ENCODE data around the gene GDF9.
A peak's percentile ranks its signal among the peaks of the same experiment; 100 is the strongest.

GDF9 gene

DNA sequence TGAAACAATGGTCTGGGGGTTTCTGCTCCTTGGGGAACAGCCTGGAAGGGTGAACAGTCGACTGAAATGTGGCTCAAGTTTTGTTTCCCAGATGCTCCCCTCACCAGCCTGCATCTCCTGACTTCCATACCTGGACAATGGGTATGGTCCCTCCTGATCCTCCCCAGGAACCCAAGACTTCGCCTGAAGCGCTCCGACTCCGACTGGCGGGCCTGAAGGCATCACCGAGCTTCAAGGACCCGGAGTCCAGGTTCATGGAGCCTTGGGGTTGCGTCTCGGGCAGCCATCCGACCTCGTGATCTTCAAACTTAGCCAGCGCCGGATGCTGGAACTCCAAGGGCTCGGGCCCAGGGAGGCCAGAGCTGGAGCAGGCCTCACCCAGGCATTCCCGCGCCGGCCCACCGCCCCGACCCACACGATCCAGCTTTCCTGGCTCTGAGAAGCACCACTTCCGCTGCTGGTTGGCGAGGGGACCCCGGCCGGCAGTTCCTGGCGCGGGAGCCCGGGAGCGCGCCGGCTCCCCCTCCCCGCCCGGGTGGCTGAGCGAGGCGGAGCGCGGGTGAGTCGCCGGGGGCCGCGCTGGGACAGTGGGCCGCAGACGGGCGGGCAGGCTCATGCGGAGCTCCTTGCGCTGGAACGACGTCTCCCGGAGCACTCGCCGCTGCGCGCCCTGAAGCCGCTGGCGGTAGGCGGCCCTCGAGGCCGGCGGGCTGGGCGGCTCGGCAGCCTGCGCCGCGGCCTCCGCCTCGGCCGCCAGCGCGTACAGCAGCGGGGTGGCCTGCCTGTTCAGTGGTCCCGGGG lies 41.0 kb downstream of the GDF9 start:
- Histone ChIP-seq H3K4me3 (ENCODE audit: low read depth in 1 of 2, low read length in 2 of 2) (no peak overlapping the region), H3K9ac (ENCODE audit: low read length) (no peak overlapping the region), H3K27ac (ENCODE audit: low read depth, low read length) (no peak overlapping the region), H3K27me3 (ENCODE audit: control insufficient read depth in 1 of 2, insufficient read depth in 2 of 2, low read length in 2 of 2) (peaks cover 5 to 23% of the 10 kb centered on the region in 2 donors), H3K9me3 (ENCODE audit: low read length) (no peaks in the 10 kb centered on the region), H3K4me1 (ENCODE audit: insufficient read depth, low read length) (peaks cover 6% of the 10 kb centered on the region), H3K36me3 (ENCODE audit: insufficient read depth, low read length) (no peaks in the 10 kb centered on the region)

- Histone ChIP-seq H3K9me3 (ENCODE audit: low read length) (no peaks in the 10 kb centered on the region), H3K27me3 (ENCODE audit: control insufficient read depth in 1 of 2, insufficient read depth in 2 of 2, low read length in 2 of 2) (peaks cover 5 to 31% of the 10 kb centered on the region in 2 donors), H3K9ac (ENCODE audit: low read length) (no peak overlapping the region), H3K4me1 (ENCODE audit: insufficient read depth, low read length) (peaks cover 10% of the 10 kb centered on the region), H3K27ac (ENCODE audit: low read depth, low read length) (no peak overlapping the region), H3K36me3 (ENCODE audit: insufficient read depth, low read length) (no peaks in the 10 kb centered on the region), H3K4me3 (ENCODE audit: low read depth in 1 of 2, low read length in 2 of 2) (no peak overlapping the region)
Measured at GRCh38 chr5:132824426-132824825, 41.8 kb downstream of the GDF9 start.

GRCh38 chr5:132823481-132824050 lies 42.7 kb downstream of the GDF9 start:
- Histone ChIP-seq H3K27ac (ENCODE audit: low read depth, low read length) (no peak overlapping the region), H3K9me3 (ENCODE audit: low read length) (no peaks in the 10 kb centered on the region), H3K9ac (ENCODE audit: low read length) (no peak overlapping the region), H3K4me3 (ENCODE audit: low read depth in 1 of 2, low read length in 2 of 2) (no peak overlapping the region), H3K27me3 (ENCODE audit: control insufficient read depth in 1 of 2, insufficient read depth in 2 of 2, low read length in 2 of 2) (peaks cover 5 to 27% of the 10 kb centered on the region in 2 donors), H3K36me3 (ENCODE audit: insufficient read depth, low read length) (no peaks in the 10 kb centered on the region), H3K4me1 (ENCODE audit: insufficient read depth, low read length) (peaks cover 10% of the 10 kb centered on the region)

DNA sequence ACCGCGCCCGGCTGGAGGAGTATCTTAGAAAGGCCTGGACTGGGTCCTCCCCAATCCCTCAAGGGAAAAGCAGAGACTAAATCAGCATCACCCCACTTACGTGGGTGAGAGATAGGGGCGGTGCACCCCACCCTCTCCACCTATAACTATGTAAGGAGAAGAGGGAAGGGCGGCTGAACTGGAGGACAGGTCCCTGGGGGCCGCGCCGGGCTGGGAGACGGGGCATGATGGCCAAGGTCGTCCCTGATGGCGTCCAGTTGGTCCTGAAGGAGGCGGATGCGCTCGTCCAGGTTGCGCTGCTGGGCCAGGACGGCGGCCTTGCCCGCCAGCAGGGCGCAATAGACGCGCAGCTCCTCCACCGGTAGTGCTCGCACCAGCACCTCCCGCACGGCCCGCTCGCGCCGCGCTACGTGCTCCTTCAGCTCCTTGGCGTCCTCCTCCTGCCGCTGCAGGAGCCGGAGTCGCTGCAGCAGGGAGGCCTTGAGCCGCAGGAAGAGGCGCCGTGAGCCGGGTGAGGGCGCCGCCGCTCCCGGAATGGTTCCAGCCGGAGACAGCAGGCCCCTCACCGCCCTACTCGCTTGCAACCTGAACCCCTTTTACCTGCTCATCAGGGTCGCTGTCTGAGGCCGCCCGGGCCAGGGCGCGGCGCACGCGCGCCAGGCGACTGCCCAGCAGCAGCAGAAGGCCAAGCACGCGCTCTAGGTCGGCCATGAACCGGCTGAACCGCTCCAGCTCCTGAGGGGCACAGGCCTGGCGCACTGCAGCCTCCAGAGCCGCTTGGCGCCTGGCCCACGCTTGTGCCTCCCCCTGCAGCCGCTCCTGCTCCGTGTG lies 43.4 kb downstream of the GDF9 start:
- H3K9ac ChIP-seq (ENCODE audit: low read length), result no peak overlapping the region
- no peak overlapping the region for H3K27ac ChIP-seq (ENCODE audit: low read depth, low read length)
- H3K9me3 ChIP-seq (ENCODE audit: low read length), result no peaks in the 10 kb centered on the region
- H3K27me3 ChIP-seq (ENCODE audit: control insufficient read depth in 1 of 2, insufficient read depth in 2 of 2, low read length in 2 of 2), result peaks cover 5 to 27% of the 10 kb centered on the region in 2 donors
- no peak overlapping the region for H3K4me3 ChIP-seq (ENCODE audit: low read depth in 1 of 2, low read length in 2 of 2)
- H3K4me1 ChIP-seq (ENCODE audit: insufficient read depth, low read length), result peaks cover 10% of the 10 kb centered on the region
- no peaks in the 10 kb centered on the region for H3K36me3 ChIP-seq (ENCODE audit: insufficient read depth, low read length)

DNA sequence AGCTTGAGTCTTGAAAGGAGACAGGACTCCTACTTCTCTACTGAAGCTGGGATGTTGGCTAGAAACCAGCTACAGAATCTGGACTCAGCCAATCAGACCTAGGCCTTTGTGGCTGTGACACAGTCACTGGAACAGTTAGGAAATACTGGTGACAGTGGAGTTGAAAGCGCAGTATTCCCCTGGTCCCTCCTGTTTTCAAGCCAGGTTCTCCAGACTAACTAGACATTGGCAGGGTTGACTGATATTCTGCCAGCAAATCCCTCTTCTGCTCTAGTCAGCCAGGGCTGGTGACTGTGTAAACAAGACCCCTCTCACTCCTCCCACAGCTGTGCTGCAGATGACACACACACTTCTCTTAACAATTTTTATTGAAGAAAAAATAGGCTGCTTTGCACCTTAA lies 44.5 kb downstream of the GDF9 start:
- Histone ChIP-seq H3K9ac (ENCODE audit: low read length) (no peak overlapping the region), H3K27ac (ENCODE audit: low read depth, low read length) (no peak overlapping the region), H3K4me3 (ENCODE audit: low read depth in 1 of 2, low read length in 2 of 2) (no peak overlapping the region), H3K4me1 (ENCODE audit: insufficient read depth, low read length) (peaks cover 10% of the 10 kb centered on the region), H3K27me3 (ENCODE audit: control insufficient read depth in 1 of 2, insufficient read depth in 2 of 2, low read length in 2 of 2) (peaks cover 5 to 26% of the 10 kb centered on the region in 2 donors), H3K9me3 (ENCODE audit: low read length) (no peaks in the 10 kb centered on the region), H3K36me3 (ENCODE audit: insufficient read depth, low read length) (no peaks in the 10 kb centered on the region)

GRCh38 chr5:132821350-132821749 lies 44.9 kb downstream of the GDF9 start:
- H3K4me1 ChIP-seq (ENCODE audit: insufficient read depth, low read length), result peaks cover 10% of the 10 kb centered on the region
- H3K36me3 ChIP-seq (ENCODE audit: insufficient read depth, low read length), result no peaks in the 10 kb centered on the region
- H3K9ac ChIP-seq (ENCODE audit: low read length), result no peak overlapping the region
- H3K27me3 ChIP-seq (ENCODE audit: control insufficient read depth in 1 of 2, insufficient read depth in 2 of 2, low read length in 2 of 2), result peaks cover 5 to 21% of the 10 kb centered on the region in 2 donors
- no peak overlapping the region for H3K27ac ChIP-seq (ENCODE audit: low read depth, low read length)
- no peak overlapping the region for H3K4me3 ChIP-seq (ENCODE audit: low read depth in 1 of 2, low read length in 2 of 2)
- H3K9me3 ChIP-seq (ENCODE audit: low read length), result no peaks in the 10 kb centered on the region

- Histone ChIP-seq H3K27ac (ENCODE audit: low read depth, low read length) (no peak overlapping the region), H3K9ac (ENCODE audit: low read length) (no peak overlapping the region), H3K4me3 (ENCODE audit: low read depth in 1 of 2, low read length in 2 of 2) (peak overlapping the region in 1 of 2 donors; percentile 32)
Measured at GRCh38 chr5:132820162-132820754, 46.0 kb downstream of the GDF9 start.

GRCh38 chr5:132819468-132819867 lies 46.8 kb downstream of the GDF9 start:
- Histone ChIP-seq H3K9me3 (ENCODE audit: low read length) (no peaks in the 10 kb centered on the region), H3K4me3 (ENCODE audit: low read depth in 1 of 2, low read length in 2 of 2) (no peak overlapping the region), H3K27ac (ENCODE audit: low read depth, low read length) (no peak overlapping the region), H3K36me3 (ENCODE audit: insufficient read depth, low read length) (no peaks in the 10 kb centered on the region), H3K4me1 (ENCODE audit: insufficient read depth, low read length) (peaks cover 10% of the 10 kb centered on the region), H3K27me3 (ENCODE audit: control insufficient read depth in 1 of 2, insufficient read depth in 2 of 2, low read length in 2 of 2) (peaks cover 5 to 22% of the 10 kb centered on the region in 2 donors), H3K9ac (ENCODE audit: low read length) (no peak overlapping the region)

More at GRCh38 chr5:132820162-132820754, 46.0 kb downstream of the GDF9 start:
- H3K9me3 ChIP-seq (ENCODE audit: low read length), result no peaks in the 10 kb centered on the region
- H3K36me3 ChIP-seq (ENCODE audit: insufficient read depth, low read length), result no peaks in the 10 kb centered on the region
- H3K4me1 ChIP-seq (ENCODE audit: insufficient read depth, low read length), result peaks cover 10% of the 10 kb centered on the region
- peaks cover 5 to 16% of the 10 kb centered on the region in 2 donors for H3K27me3 ChIP-seq (ENCODE audit: control insufficient read depth in 1 of 2, insufficient read depth in 2 of 2, low read length in 2 of 2)

DNA sequence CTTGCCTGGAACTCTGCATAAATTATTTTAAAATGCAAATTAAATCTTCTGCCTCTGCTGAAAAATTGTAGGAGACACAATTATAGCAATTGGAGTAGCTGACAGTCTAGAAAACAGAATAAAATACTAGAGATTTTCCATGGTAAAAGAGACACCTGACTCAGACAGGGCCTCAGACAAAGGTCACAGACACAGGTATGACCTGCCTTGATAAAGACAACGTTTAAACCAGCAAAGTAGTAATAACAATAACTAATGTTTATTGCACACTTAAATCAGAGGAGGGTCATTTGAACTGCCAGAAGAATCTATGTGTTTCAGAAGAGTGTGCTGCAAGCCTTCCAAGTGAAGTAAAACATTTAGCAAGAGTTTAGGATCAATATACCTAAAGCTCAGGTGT lies 49.3 kb downstream of the GDF9 start:
- H3K27me3 ChIP-seq (ENCODE audit: control insufficient read depth in 1 of 2, insufficient read depth in 2 of 2, low read length in 2 of 2), result peaks cover 15 to 36% of the 10 kb centered on the region in 2 donors
- no peaks in the 10 kb centered on the region for H3K9me3 ChIP-seq (ENCODE audit: low read length)
- H3K9ac ChIP-seq (ENCODE audit: low read length), result no peak overlapping the region
- peaks cover 10% of the 10 kb centered on the region for H3K4me1 ChIP-seq (ENCODE audit: insufficient read depth, low read length)
- H3K27ac ChIP-seq (ENCODE audit: low read depth, low read length), result no peak overlapping the region
- H3K36me3 ChIP-seq (ENCODE audit: insufficient read depth, low read length), result no peaks in the 10 kb centered on the region
- H3K4me3 ChIP-seq (ENCODE audit: low read depth in 1 of 2, low read length in 2 of 2), result no peak overlapping the region

GRCh38 chr5:132816554-132816953 lies 49.7 kb downstream of the GDF9 start:
- Histone ChIP-seq H3K27ac (ENCODE audit: low read depth, low read length) (no peak overlapping the region), H3K4me1 (ENCODE audit: insufficient read depth, low read length) (peaks cover 7% of the 10 kb centered on the region), H3K9ac (ENCODE audit: low read length) (no peak overlapping the region), H3K36me3 (ENCODE audit: insufficient read depth, low read length) (no peaks in the 10 kb centered on the region), H3K27me3 (ENCODE audit: control insufficient read depth in 1 of 2, insufficient read depth in 2 of 2, low read length in 2 of 2) (peaks cover 20 to 41% of the 10 kb centered on the region in 2 donors), H3K4me3 (ENCODE audit: low read depth in 1 of 2, low read length in 2 of 2) (no peak overlapping the region), H3K9me3 (ENCODE audit: low read length) (no peaks in the 10 kb centered on the region)

- Histone ChIP-seq H3K4me1 (ENCODE audit: insufficient read depth, low read length) (peaks cover 7% of the 10 kb centered on the region), H3K36me3 (ENCODE audit: insufficient read depth, low read length) (no peaks in the 10 kb centered on the region), H3K27ac (ENCODE audit: low read depth, low read length) (no peak overlapping the region), H3K9ac (ENCODE audit: low read length) (no peak overlapping the region), H3K27me3 (ENCODE audit: control insufficient read depth in 1 of 2, insufficient read depth in 2 of 2, low read length in 2 of 2) (peaks cover 22 to 46% of the 10 kb centered on the region in 2 donors), H3K4me3 (ENCODE audit: low read depth in 1 of 2, low read length in 2 of 2) (no peak overlapping the region), H3K9me3 (ENCODE audit: low read length) (no peaks in the 10 kb centered on the region)
Measured at GRCh38 chr5:132816083-132816482, 50.2 kb downstream of the GDF9 start.
